B cell (primary cell): ENCODE results near the gene PIAS3. TPM values are rescaled to one million over a fixed set of nuclear protein-coding genes. Genes with fewer than 3 reads are reported as not detected.

ENCODE experiments used
- ATAC-seq: fragments of 200-7000 bp; cut with Tn5 transposase; one replicate; pipeline ENCODE4 v1.10.0; 2021; ENCODE audit warnings: low read depth, mild to moderate bottlenecking, moderate number of reproducible peaks, moderate library complexity
- CTCF ChIA-PET: fragments of 350-600 bp; sonication (Branson Sonifier 250); formaldehyde crosslinking; loops from one replicate; lab custom pipeline; 2021; ENCODE audit warnings: antibody characterized with exemption, inconsistent platforms; lab: Charles Lee
- POLR2A ChIA-PET: fragments of 350-600 bp; sonication (Branson Sonifier 250); formaldehyde crosslinking; loops from one replicate; lab custom pipeline; 2021; ENCODE audit warnings: antibody characterized with exemption; lab: Charles Lee
- DNase-seq: peaks from one replicate; pipeline ENCODE4 v3.0.0; 2013
- H2AFZ ChIP-seq: 2 replicates; pipeline ENCODE4 v1.6.1; 2012; ENCODE audit warnings: mild to moderate bottlenecking, low read depth, low read length; ENCODE audit not compliant: insufficient read depth, poor library complexity, severe bottlenecking
- H3K27ac ChIP-seq, 2 donors: 1 replicate in 1 of 2; 2 replicates in 1 of 2; pipeline ENCODE4 v1.5.1; 2012 to 2013; ENCODE audit warnings: low read length in 2 of 2, mild to moderate bottlenecking in 2 of 2, moderate library complexity in 1 of 2
- H3K27me3 ChIP-seq, 4 experiments: fragments of 200-600 bp in 1 of 4; sonication (generic) in 1 of 4; replicated peaks in 1 of 4; 1 replicate in 2 of 4; 2 replicates in 2 of 4; pipeline versions ENCODE4 v1.6.1 to v1.7.0; 2013 to 2016; ENCODE audit warnings: low read length in 3 of 4, mild to moderate bottlenecking in 2 of 4, mixed read lengths in 1 of 4, moderate library complexity in 1 of 4; ENCODE audit not compliant: insufficient read depth in 4 of 4, control insufficient read depth in 3 of 4; ENCODE audit errors: control extremely low read depth in 1 of 4
- H3K36me3 ChIP-seq, 2 experiments: replicated peaks in 1 of 2; 1 replicate in 1 of 2; 2 replicates in 1 of 2; pipeline versions ENCODE4 v1.6.1 to v1.7.1; 2013; ENCODE audit warnings: low read length in 1 of 2; ENCODE audit not compliant: insufficient read depth in 2 of 2, control insufficient read depth in 1 of 2; ENCODE audit errors: control extremely low read depth in 1 of 2, extremely low read depth in 1 of 2
- H3K4me1 ChIP-seq, 2 donors: fragments of 200-600 bp in 1 of 2; sonication (generic) in 1 of 2; 1 replicate in 1 of 2; 2 replicates in 1 of 2; pipeline versions ENCODE4 v1.5.1 to v1.6.1; 2013 to 2017; ENCODE audit warnings: low read length in 2 of 2; ENCODE audit not compliant: control insufficient read depth in 2 of 2, insufficient read depth in 2 of 2
- H3K4me2 ChIP-seq: replicated peaks from 2 replicates; pipeline ENCODE3; 2012; ENCODE audit warnings: mild to moderate bottlenecking, low read depth, low read length; ENCODE audit not compliant: poor library complexity, severe bottlenecking
- H3K4me3 ChIP-seq, 5 experiments: fragments of 200-600 bp in 1 of 5; sonication (generic) in 1 of 5; 1 replicate in 3 of 5; 2 replicates in 2 of 5; pipeline versions ENCODE4 v1.5.1 to v1.7.0; 2011 to 2016; ENCODE audit warnings: low read length in 4 of 5, mild to moderate bottlenecking in 4 of 5, low read depth in 2 of 5, control low read depth in 1 of 5, moderate library complexity in 1 of 5; ENCODE audit not compliant: insufficient read depth in 1 of 5; ENCODE audit errors: control extremely low read depth in 1 of 5, extremely low read depth in 1 of 5
- H3K79me2 ChIP-seq: fragments of 200-600 bp; sonication (generic); one replicate; pipeline ENCODE4 v1.6.0; 2016; ENCODE audit warnings: low read length; ENCODE audit not compliant: control insufficient read depth, insufficient read depth
- H3K9ac ChIP-seq: fragments of 200-600 bp; sonication (generic); 2 replicates; pipeline ENCODE4 v1.6.1; 2017; ENCODE audit warnings: mild to moderate bottlenecking, low read length, moderate library complexity
- H3K9me3 ChIP-seq, 3 donors: one replicate each; pipeline versions ENCODE4 v1.6.1 to v1.7.1; 2013; ENCODE audit warnings: low read length in 2 of 3; ENCODE audit not compliant: control insufficient read depth in 2 of 3, insufficient read depth in 1 of 3; ENCODE audit errors: control extremely low read depth in 1 of 3
- H4K20me1 ChIP-seq: 2 replicates; pipeline ENCODE4 v1.6.0; 2012; ENCODE audit warnings: mild to moderate bottlenecking, low read length; ENCODE audit not compliant: insufficient read depth, control insufficient read depth, poor library complexity, severe bottlenecking
- H3K27ac Mint-ChIP-seq: one replicate; pipeline ENCODE4 v1.8.0; 2021; ENCODE audit warnings: mixed read lengths
- H3K27me3 Mint-ChIP-seq: one replicate; pipeline ENCODE4 v1.8.0; 2021; ENCODE audit warnings: mixed read lengths
- H3K4me1 Mint-ChIP-seq: one replicate; pipeline ENCODE4 v1.8.0; 2021; ENCODE audit warnings: mixed read lengths
- H3K4me3 Mint-ChIP-seq: one replicate; pipeline ENCODE4 v1.8.0; 2021; ENCODE audit warnings: mixed read lengths
- H3K9me3 Mint-ChIP-seq: one replicate; pipeline ENCODE4 v1.8.0; 2022; ENCODE audit warnings: mixed read lengths; ENCODE audit not compliant: insufficient read depth
- EZH2 ChIP-seq: IDR thresholded peaks from 2 replicates; pipeline ENCODE4 v1.6.1; 2012; ENCODE audit warnings: borderline replicate concordance, low read depth, mild to moderate bottlenecking, moderate library complexity, low read length; ENCODE audit not compliant: insufficient read depth, poor library complexity, severe bottlenecking
- WGBS: methylation state at CpG from one replicate; pipeline ENCODE4 v1.1.5; 2013; ENCODE audit warnings: missing lambda C conversion rate; ENCODE audit not compliant: insufficient coverage; 5-methylcytosine and 5-hydroxymethylcytosine counted together
- intact Hi-C: fragments of 100-400 bp; cut with micrococcal nuclease; formaldehyde crosslinking; loops from one replicate; pipeline ENCODE4 v1.10.0; 2022
- polyA plus RNA-seq: library from polyadenylated mRNA; depleted of rRNA; stranded (reverse); fragments of >200 nt; gene quantifications from 2 replicates; pipeline ENCODE4 v1.2.3, GENCODE V29; 2012
- total RNA-seq, 2 donors: library from RNA; stranded (reverse); fragments of 120-200 nt in 1 of 2; gene quantifications; 1 replicate in 1 of 2; 2 replicates in 1 of 2; pipeline versions ENCODE4 v1.2.3 to v1.2.4, GENCODE V29; 2013 to 2022
- TF ChIP-seq, protein P1 (sequence below): fragments of 200-600 bp; IDR thresholded peaks from one replicate; pipeline ENCODE4 v1.8.0; 2022; ENCODE audit warnings: antibody characterized with exemption, mild to moderate bottlenecking

PIAS3 gene
- total and polyA plus RNA-seq, 2 donors (not counting 1 experiment from before 2014, with no cell fraction given), result 23.2 to 45.0 TPM

DNA sequence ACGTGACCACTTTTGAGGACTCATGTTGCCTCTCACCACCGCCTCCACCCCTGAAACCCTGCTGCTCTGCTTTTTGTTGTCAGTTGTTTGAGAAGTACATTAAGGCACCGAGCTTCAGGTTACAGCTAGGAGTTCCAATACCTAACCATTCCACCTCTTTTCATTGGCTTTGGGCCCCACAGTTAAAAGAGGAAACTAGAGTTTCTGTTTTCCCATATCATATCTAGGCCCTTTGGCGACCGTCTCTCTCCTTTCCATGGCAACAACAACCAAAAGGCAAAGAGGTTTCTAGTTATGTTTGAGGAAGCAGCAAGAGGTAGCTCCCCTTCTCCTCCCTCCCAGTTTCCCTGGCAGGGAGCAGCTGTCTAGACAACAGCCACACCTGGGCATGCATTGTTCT, 20.9 kb upstream of the PIAS3 start:
- no peaks in the 10 kb centered on the region for H3K36me3 ChIP-seq
- H3K4me1 ChIP-seq, result no peaks in the 10 kb centered on the region
- H3K9me3 ChIP-seq, result no peaks in the 10 kb centered on the region
- TF ChIP-seq, protein P1, sequence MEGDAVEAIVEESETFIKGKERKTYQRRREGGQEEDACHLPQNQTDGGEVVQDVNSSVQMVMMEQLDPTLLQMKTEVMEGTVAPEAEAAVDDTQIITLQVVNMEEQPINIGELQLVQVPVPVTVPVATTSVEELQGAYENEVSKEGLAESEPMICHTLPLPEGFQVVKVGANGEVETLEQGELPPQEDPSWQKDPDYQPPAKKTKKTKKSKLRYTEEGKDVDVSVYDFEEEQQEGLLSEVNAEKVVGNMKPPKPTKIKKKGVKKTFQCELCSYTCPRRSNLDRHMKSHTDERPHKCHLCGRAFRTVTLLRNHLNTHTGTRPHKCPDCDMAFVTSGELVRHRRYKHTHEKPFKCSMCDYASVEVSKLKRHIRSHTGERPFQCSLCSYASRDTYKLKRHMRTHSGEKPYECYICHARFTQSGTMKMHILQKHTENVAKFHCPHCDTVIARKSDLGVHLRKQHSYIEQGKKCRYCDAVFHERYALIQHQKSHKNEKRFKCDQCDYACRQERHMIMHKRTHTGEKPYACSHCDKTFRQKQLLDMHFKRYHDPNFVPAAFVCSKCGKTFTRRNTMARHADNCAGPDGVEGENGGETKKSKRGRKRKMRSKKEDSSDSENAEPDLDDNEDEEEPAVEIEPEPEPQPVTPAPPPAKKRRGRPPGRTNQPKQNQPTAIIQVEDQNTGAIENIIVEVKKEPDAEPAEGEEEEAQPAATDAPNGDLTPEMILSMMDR, result no peak
- no peak for TF ChIP-seq EZH2
- WGBS, result 100% methylated on average over 1 of the region's 5 CpGs
- Mint-ChIP-seq H3K4me3 (no peak overlapping the region), H3K27ac (no peak overlapping the region), H3K9me3 (no peaks in the 10 kb centered on the region), H3K4me1 (peaks cover 6% of the 10 kb centered on the region), H3K27me3 (peaks cover 34% of the 10 kb centered on the region)
- no peaks in the 10 kb centered on the region for H3K79me2 ChIP-seq
- DNase-seq (no peak), ATAC-seq (no peak)
- H4K20me1 ChIP-seq, result no peaks in the 10 kb centered on the region
- H3K4me3 ChIP-seq, result no peak overlapping the region
- ChIA-PET POLR2A (interaction anchor here (1.4 kb wide), 1 partner anchor 21 kb away, joined by 9 read pairs; the partner anchor contains the start of gene PIAS3), CTCF (interaction anchor here (1.3 to 1.6 kb wide), 4 partner anchors 10 to 33 kb away, joined by 3 to 6 read pairs (median 4); partner anchors contain the start of gene PIAS3)
- H3K9ac ChIP-seq, result no peak overlapping the region
- H3K27me3 ChIP-seq, result peaks cover 0 to 30% (median 14%) of the 10 kb centered on the region in 4 experiments
- intact Hi-C loops, result no loop called here
- H3K27ac ChIP-seq, result no peak overlapping the region
- H3K4me2 ChIP-seq, result no peak overlapping the region
- H2AFZ ChIP-seq, result no peak overlapping the region

DNA sequence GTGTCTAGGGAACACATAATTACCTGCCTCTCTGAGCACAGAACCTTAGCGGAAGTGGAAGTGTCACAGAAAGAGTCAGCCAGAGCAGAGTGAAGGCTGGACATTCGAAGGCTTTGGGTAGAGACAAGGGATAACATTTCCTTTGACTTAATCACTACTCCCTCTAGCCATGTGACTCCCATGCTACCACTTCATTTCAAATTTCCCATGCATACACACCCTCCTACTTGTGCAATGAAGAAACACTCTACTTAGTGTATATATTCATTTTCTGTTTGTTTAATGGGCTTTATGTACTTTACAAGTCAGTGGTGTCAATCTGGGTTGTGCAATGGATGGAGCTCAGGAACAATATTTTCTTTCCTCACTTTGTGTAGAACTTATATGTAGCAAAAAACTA, 19.8 kb upstream of the PIAS3 start:
- Mint-ChIP-seq H3K9me3 (no peaks in the 10 kb centered on the region), H3K27ac (no peak overlapping the region), H3K27me3 (peaks cover 32% of the 10 kb centered on the region), H3K4me1 (peaks cover 3% of the 10 kb centered on the region), H3K4me3 (no peak overlapping the region)
- TF ChIP-seq, protein P1, result no peak
- TF ChIP-seq EZH2, result no peak
- no peaks in the 10 kb centered on the region for H3K79me2 ChIP-seq
- DNase-seq (no peak), ATAC-seq (no peak)
- H3K9ac ChIP-seq, result no peak overlapping the region
- H3K4me3 ChIP-seq, result no peak overlapping the region
- ChIA-PET POLR2A (no interaction called here), CTCF (interaction anchor here (1.3 to 1.6 kb wide), 3 partner anchors 9 to 19 kb away, joined by 3 to 6 read pairs (median 4); partner anchors contain the start of gene PIAS3)
- intact Hi-C loops, result no loop called here
- no peaks in the 10 kb centered on the region for H3K4me1 ChIP-seq
- no peak overlapping the region for H3K27ac ChIP-seq
- no peak overlapping the region for H3K4me2 ChIP-seq
- H4K20me1 ChIP-seq, result no peaks in the 10 kb centered on the region
- H3K36me3 ChIP-seq, result no peaks in the 10 kb centered on the region
- no peaks in the 10 kb centered on the region for H3K9me3 ChIP-seq
- H3K27me3 ChIP-seq, result peaks cover 0 to 20% (median 4%) of the 10 kb centered on the region in 4 experiments
- no CpG with 5 or more reads among the region's 2 CpGs for WGBS
- no peak overlapping the region for H2AFZ ChIP-seq
